Activated CD8-positive, alpha-beta T cell treated with anti-CD3 and anti-CD28 coated beads for 36 hours (primary cell): ENCODE measurements around the gene SLC10A2. TPM values are rescaled to one million over a fixed set of nuclear protein-coding genes. Genes with fewer than 3 reads are reported as not detected.

ENCODE experiments used
- ATAC-seq: fragments of 200-7000 bp; cut with Tn5 transposase; one replicate; pipeline ENCODE4 v1.10.0; 2021; ENCODE audit warnings: mild to moderate bottlenecking, moderate library complexity
- CTCF ChIA-PET: fragments of 350-600 bp; sonication (Branson Sonifier 250); formaldehyde crosslinking; loops from one replicate; lab custom pipeline; 2021; ENCODE audit warnings: antibody characterized with exemption; lab: Charles Lee
- POLR2A ChIA-PET: fragments of 350-600 bp; sonication (Branson Sonifier 250); formaldehyde crosslinking; loops from one replicate; lab custom pipeline; 2021; ENCODE audit warnings: antibody characterized with exemption; lab: Charles Lee
- DNase-seq: peaks from one replicate; pipeline ENCODE4 v3.0.0-alpha.2; 2020
- H3K27ac Mint-ChIP-seq: one replicate; pipeline ENCODE4 v1.8.0; 2021; ENCODE audit warnings: mild to moderate bottlenecking, mixed read lengths
- H3K27me3 Mint-ChIP-seq: one replicate; pipeline ENCODE4 v1.8.0; 2021; ENCODE audit warnings: mixed read lengths
- H3K36me3 Mint-ChIP-seq: one replicate; pipeline ENCODE4 v1.8.0; 2021; ENCODE audit warnings: low read depth, mixed read lengths
- H3K4me1 Mint-ChIP-seq: one replicate; pipeline ENCODE4 v1.8.0; 2021; ENCODE audit warnings: low read depth, mixed read lengths
- H3K4me3 Mint-ChIP-seq: one replicate; pipeline ENCODE4 v1.8.0; 2021; ENCODE audit warnings: mild to moderate bottlenecking, moderate library complexity, mixed read lengths
- H3K9me3 Mint-ChIP-seq: one replicate; pipeline ENCODE4 v1.8.0; 2021; ENCODE audit warnings: mixed read lengths
- intact Hi-C: fragments of 100-400 bp; cut with micrococcal nuclease; formaldehyde crosslinking; loops from one replicate; pipeline ENCODE4 v1.10.0; 2022
- total RNA-seq, 2 experiments: library from RNA; stranded (reverse); gene quantifications; one replicate each; pipeline ENCODE4 v1.2.3, GENCODE V29; 2021
- TF ChIP-seq, protein P1 (sequence below): fragments of 200-600 bp; IDR thresholded peaks from one replicate; pipeline ENCODE4 v1.8.0; 2022; ENCODE audit warnings: antibody characterized with exemption, mild to moderate bottlenecking

The SLC10A2 gene
- total RNA-seq, 2 experiments from 2014 or later, result not detected

DNA sequence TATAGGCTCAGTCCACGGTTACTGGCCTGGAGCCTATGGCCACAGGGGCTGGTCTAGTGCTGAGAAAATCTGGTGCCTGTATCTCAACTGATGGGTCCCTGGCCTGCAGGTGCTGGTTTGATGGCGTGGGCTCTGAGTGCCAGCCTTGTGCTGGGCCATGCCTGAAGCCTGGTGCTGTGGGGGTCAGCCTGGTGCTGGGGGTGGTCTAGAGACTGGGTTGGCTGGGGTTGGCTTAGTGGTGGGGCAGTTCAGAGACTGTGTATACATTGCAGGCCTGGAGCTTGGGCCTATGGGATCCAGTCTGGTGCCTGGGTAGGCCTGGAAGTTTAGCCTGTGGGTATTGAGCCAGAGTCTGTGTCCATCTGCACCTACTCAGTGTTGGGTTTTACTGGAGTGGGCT is 36.4 kb downstream of the SLC10A2 start:
- Mint-ChIP-seq H3K4me3 (no peak overlapping the region), H3K4me1 (no peaks in the 10 kb centered on the region), H3K9me3 (peaks cover 13% of the 10 kb centered on the region), H3K27ac (no peak overlapping the region), H3K36me3 (no peaks in the 10 kb centered on the region), H3K27me3 (no peaks in the 10 kb centered on the region)
- no peak for DNase-seq
- POLR2A ChIA-PET, result no interaction called here
- CTCF ChIA-PET, result no interaction called here
- intact Hi-C loops, result no loop called here
- TF ChIP-seq, protein P1, sequence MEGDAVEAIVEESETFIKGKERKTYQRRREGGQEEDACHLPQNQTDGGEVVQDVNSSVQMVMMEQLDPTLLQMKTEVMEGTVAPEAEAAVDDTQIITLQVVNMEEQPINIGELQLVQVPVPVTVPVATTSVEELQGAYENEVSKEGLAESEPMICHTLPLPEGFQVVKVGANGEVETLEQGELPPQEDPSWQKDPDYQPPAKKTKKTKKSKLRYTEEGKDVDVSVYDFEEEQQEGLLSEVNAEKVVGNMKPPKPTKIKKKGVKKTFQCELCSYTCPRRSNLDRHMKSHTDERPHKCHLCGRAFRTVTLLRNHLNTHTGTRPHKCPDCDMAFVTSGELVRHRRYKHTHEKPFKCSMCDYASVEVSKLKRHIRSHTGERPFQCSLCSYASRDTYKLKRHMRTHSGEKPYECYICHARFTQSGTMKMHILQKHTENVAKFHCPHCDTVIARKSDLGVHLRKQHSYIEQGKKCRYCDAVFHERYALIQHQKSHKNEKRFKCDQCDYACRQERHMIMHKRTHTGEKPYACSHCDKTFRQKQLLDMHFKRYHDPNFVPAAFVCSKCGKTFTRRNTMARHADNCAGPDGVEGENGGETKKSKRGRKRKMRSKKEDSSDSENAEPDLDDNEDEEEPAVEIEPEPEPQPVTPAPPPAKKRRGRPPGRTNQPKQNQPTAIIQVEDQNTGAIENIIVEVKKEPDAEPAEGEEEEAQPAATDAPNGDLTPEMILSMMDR, result no peak
- no peak for ATAC-seq

- Mint-ChIP-seq H3K27me3 (no peaks in the 10 kb centered on the region), H3K9me3 (peaks cover 12% of the 10 kb centered on the region), H3K4me1 (no peaks in the 10 kb centered on the region), H3K4me3 (no peak overlapping the region), H3K27ac (no peak overlapping the region), H3K36me3 (no peaks in the 10 kb centered on the region)
- DNase-seq, result no peak
- ATAC-seq, result no peak
- POLR2A ChIA-PET, result no interaction called here
- intact Hi-C loops, result no loop called here
- CTCF ChIA-PET, result no interaction called here
- TF ChIP-seq, protein P1, result no peak
These were observed 43.9 kb downstream of the SLC10A2 start for GRCh38 chr13:103022336-103022735.

- TF ChIP-seq, protein P1, result no peak
- no peaks in the 10 kb centered on the region for H3K36me3 Mint-ChIP-seq
- no peak overlapping the region for H3K27ac Mint-ChIP-seq
- ChIA-PET CTCF (no interaction called here), POLR2A (interaction anchor here (1.1 kb wide), 1 partner anchor 9 kb away, joined by 3 read pairs; no protein-coding TSS in a partner anchor)
- H3K4me3 Mint-ChIP-seq, result no peak overlapping the region
- no peak for DNase-seq
- H3K9me3 Mint-ChIP-seq, result peaks cover 1% of the 10 kb centered on the region
- intact Hi-C loops, result no loop called here
- no peak for ATAC-seq
- H3K4me1 Mint-ChIP-seq, result no peaks in the 10 kb centered on the region
- H3K27me3 Mint-ChIP-seq, result no peaks in the 10 kb centered on the region
These were observed 47.7 kb downstream of the SLC10A2 start for GRCh38 chr13:103018556-103018955.

- H3K27ac Mint-ChIP-seq, result no peak overlapping the region
- ChIA-PET POLR2A (no interaction called here), CTCF (no interaction called here)
- ATAC-seq (no peak), DNase-seq (no peak)
- no peak overlapping the region for H3K4me3 Mint-ChIP-seq
- H3K36me3 Mint-ChIP-seq, result no peaks in the 10 kb centered on the region
- TF ChIP-seq, protein P1, result no peak
- intact Hi-C loops, result no loop called here
- no peaks in the 10 kb centered on the region for H3K9me3 Mint-ChIP-seq
- no peaks in the 10 kb centered on the region for H3K4me1 Mint-ChIP-seq
- no peaks in the 10 kb centered on the region for H3K27me3 Mint-ChIP-seq
These were observed 53.6 kb downstream of the SLC10A2 start for GRCh38 chr13:103012646-103013045.

GRCh38 chr13:103009051-103009840 is 57.0 kb downstream of the SLC10A2 start:
- ChIA-PET CTCF (no interaction called here), POLR2A (interaction anchor here (0.9 kb wide), 1 partner anchor 10 kb away, joined by 3 read pairs; no protein-coding TSS in a partner anchor)
- no peak for DNase-seq
- H3K27me3 Mint-ChIP-seq, result no peaks in the 10 kb centered on the region
- no peak overlapping the region for H3K27ac Mint-ChIP-seq
- H3K36me3 Mint-ChIP-seq, result no peaks in the 10 kb centered on the region
- intact Hi-C loops, result no loop called here
- H3K4me1 Mint-ChIP-seq, result no peaks in the 10 kb centered on the region
- H3K4me3 Mint-ChIP-seq, result no peak overlapping the region
- no peak for ATAC-seq
- H3K9me3 Mint-ChIP-seq, result no peaks in the 10 kb centered on the region
- TF ChIP-seq, protein P1, result no peak
